Neural cell (in vitro differentiated cells): ENCODE data around the gene BRF1. TPM values are rescaled to one million over a fixed set of nuclear protein-coding genes. Genes with fewer than 3 reads are reported as not detected.

Experiments used
- H2AFZ ChIP-seq: fragments of 200-600, 300-800 bp; sonication (generic), shearing (Covaris generic); 2 replicates; pipeline ENCODE4 v1.6.0; 2014; ENCODE audit warnings: low read depth, mild to moderate bottlenecking, antibody characterized with exemption, low read length, moderate library complexity
- H3F3A ChIP-seq: fragments of 200-600 bp; shearing (Covaris generic); 2 replicates; pipeline ENCODE4 v1.6.1; 2016; ENCODE audit warnings: mild to moderate bottlenecking, moderate library complexity, mixed read lengths, antibody characterized with exemption, low read length; ENCODE audit not compliant: insufficient read depth, poor library complexity, severe bottlenecking
- H3K27ac ChIP-seq: fragments of 200-600, 300-800 bp; sonication (generic), shearing (Covaris generic); 2 replicates; pipeline ENCODE4 v1.5.1; 2014; ENCODE audit warnings: mild to moderate bottlenecking, low read length, moderate library complexity
- H3K27me3 ChIP-seq: fragments of 300-800, 200-600 bp; sonication (generic), shearing (Covaris generic); 2 replicates; pipeline ENCODE4 v1.6.0; 2014; ENCODE audit warnings: mild to moderate bottlenecking, low read depth, low read length, moderate library complexity; ENCODE audit not compliant: insufficient read depth
- H3K36me3 ChIP-seq: fragments of 300-800, 200-600 bp; sonication (generic), shearing (Covaris generic); 2 replicates; pipeline ENCODE4 v1.5.1; 2014; ENCODE audit warnings: mild to moderate bottlenecking, antibody characterized with exemption, low read length, moderate library complexity; ENCODE audit not compliant: insufficient read depth
- H3K4me2 ChIP-seq: fragments of 300-800, 200-600 bp; sonication (generic), shearing (Covaris generic); 2 replicates; pipeline ENCODE4 v1.6.0; 2014; ENCODE audit warnings: mild to moderate bottlenecking, low read length
- H3K4me3 ChIP-seq: fragments of 300-800, 200-600 bp; sonication (generic), shearing (Covaris generic); 2 replicates; pipeline ENCODE4 v1.5.1; 2014; ENCODE audit warnings: mild to moderate bottlenecking, low read length, moderate library complexity
- H3K79me2 ChIP-seq: fragments of 200-600 bp; shearing (Covaris generic); replicated peaks from 2 replicates; pipeline ENCODE4 v1.6.0; 2014; ENCODE audit warnings: mild to moderate bottlenecking, low read length, moderate library complexity; ENCODE audit not compliant: insufficient read depth
- H3K9ac ChIP-seq: fragments of 300-800, 200-600 bp; sonication (generic), shearing (Covaris generic); 2 replicates; pipeline ENCODE4 v1.6.1; 2016; ENCODE audit warnings: mild to moderate bottlenecking, low read length, mixed read lengths
- H3K9me2 ChIP-seq: fragments of 200-600 bp; shearing (Covaris generic); 2 replicates; pipeline ENCODE4 v1.6.1; 2016; ENCODE audit warnings: mild to moderate bottlenecking, low read length, mixed read lengths; ENCODE audit not compliant: insufficient read depth
- H3K9me3 ChIP-seq: fragments of 200-600, 300-800 bp; sonication (generic), shearing (Covaris generic); 2 replicates; pipeline ENCODE4 v1.6.1; 2016; ENCODE audit warnings: mild to moderate bottlenecking, mixed run types, low read length, moderate library complexity, mixed read lengths
- H4K20me1 ChIP-seq: fragments of 200-600 bp; shearing (Covaris generic); 2 replicates; pipeline ENCODE4 v1.6.1; 2016; ENCODE audit warnings: mild to moderate bottlenecking, mixed run types; ENCODE audit not compliant: insufficient read depth
- EP300 ChIP-seq: fragments of 450-650 bp; conservative IDR thresholded peaks from 2 replicates; pipeline ENCODE4 v1.6.1; 2014; ENCODE audit warnings: antibody characterized with exemption, mild to moderate bottlenecking, moderate library complexity; ENCODE audit not compliant: poor library complexity, severe bottlenecking
- EZH2 ChIP-seq: fragments of 200-600, 300-800 bp; shearing (Covaris generic), sonication (generic); IDR thresholded peaks from 2 replicates; pipeline ENCODE4 v1.6.1; 2014; ENCODE audit warnings: antibody characterized with exemption, low read length, borderline replicate concordance, mild to moderate bottlenecking; ENCODE audit not compliant: insufficient read depth, poor library complexity, severe bottlenecking
- MXI1 ChIP-seq: fragments of 450-650 bp; conservative IDR thresholded peaks from 2 replicates; pipeline ENCODE4 v1.6.1; 2014; ENCODE audit warnings: antibody characterized with exemption, mild to moderate bottlenecking; ENCODE audit not compliant: poor library complexity, severe bottlenecking
- POLR2AphosphoS5 ChIP-seq: IDR thresholded peaks from 2 replicates; pipeline ENCODE4 v1.6.1; 2012
- RAD21 ChIP-seq: fragments of 450-650 bp; conservative IDR thresholded peaks from 2 replicates; pipeline ENCODE4 v1.6.1; 2014; ENCODE audit warnings: antibody characterized with exemption, mild to moderate bottlenecking, moderate library complexity
- SMC3 ChIP-seq: fragments of 450-650 bp; conservative IDR thresholded peaks from 2 replicates; pipeline ENCODE4 v1.6.1; 2014; ENCODE audit warnings: antibody characterized with exemption, mild to moderate bottlenecking, moderate library complexity; ENCODE audit not compliant: poor library complexity
- TAF1 ChIP-seq: IDR thresholded peaks from 2 replicates; pipeline ENCODE4 v1.6.1; 2012; ENCODE audit warnings: low read depth
- polyA plus RNA-seq: library from polyadenylated mRNA; depleted of rRNA; stranded (reverse); fragments of >200 nt; gene quantifications from 2 replicates; pipeline ENCODE4 v1.2.3, GENCODE V29; 2014
- TF ChIP-seq, protein P1 (sequence below): IDR thresholded peaks from 2 replicates; pipeline ENCODE4 v1.6.1; 2012; ENCODE audit warnings: borderline replicate concordance
- TF ChIP-seq, protein P2 (sequence below): fragments of 450-650 bp; IDR thresholded peaks from 2 replicates; pipeline ENCODE4 v1.5.1; 2014; ENCODE audit warnings: antibody characterized with exemption, mild to moderate bottlenecking, moderate library complexity; ENCODE audit not compliant: poor library complexity, severe bottlenecking

The BRF1 gene
- polyA plus RNA-seq, 1 donor from 2014 or later, result 69.4 TPM

DNA sequence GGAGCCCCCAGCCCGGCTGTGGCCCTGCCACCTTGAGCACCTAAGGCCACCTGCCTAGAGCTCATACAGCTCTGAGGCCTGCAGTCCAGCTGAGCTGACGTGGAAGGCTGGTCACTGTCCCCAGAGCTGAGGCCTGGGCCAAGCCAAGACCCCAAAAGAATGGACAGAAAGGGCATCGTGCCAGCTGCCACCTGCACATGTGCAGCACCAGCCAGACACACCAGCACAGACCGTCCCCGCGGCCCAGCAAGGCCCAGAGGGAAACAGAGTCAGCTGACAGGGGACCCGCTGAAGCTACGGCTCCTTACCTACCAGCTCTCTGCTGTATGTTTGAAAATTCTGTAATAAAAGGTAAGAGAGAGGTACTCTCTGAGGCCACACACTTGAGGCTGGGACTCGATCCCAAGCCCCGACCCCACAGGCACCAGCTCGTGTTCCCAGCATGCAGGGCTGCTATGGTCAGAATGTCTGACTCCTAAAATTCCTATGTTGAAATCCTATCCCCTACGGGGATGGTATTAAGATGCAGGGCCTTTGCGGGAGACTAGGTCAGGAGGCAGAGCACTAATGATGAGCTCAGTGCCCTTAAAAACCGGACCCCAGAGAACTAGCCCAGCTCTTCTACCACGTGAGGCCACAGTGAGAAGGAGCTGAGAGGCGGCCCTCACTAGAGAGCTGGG lies 25.4 kb downstream of the BRF1 start:
- H3K9me3 ChIP-seq, result no peaks in the 10 kb centered on the region
- H4K20me1 ChIP-seq, result no peaks in the 10 kb centered on the region

DNA sequence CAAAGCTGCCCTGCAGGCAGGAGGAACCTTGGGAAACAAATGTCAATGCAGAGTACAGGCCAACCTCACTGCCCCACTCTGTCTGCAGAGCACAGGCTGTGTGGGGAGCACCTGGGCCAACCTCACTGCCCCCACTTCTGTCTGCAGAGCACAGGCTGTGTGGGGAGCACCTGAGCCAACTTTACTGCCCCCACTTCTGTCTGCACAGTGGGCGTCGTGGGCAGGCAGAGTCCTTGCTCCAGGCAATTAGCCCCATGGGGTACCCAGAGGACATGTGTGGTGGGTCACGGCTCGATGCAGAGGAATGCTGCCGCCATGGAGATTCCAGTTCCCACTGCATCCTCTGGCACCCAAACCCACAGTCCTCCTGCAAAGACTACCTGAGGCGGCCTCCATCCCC lies 26.2 kb downstream of the BRF1 start:
- H3K4me3 ChIP-seq, result no peak overlapping the region
- H3K27me3 ChIP-seq, result no peaks in the 10 kb centered on the region
- peaks cover 7% of the 10 kb centered on the region for H3K79me2 ChIP-seq
- no peak overlapping the region for H3K4me2 ChIP-seq
- no peak overlapping the region for H3K27ac ChIP-seq
- no peaks in the 10 kb centered on the region for H3F3A ChIP-seq
- H2AFZ ChIP-seq, result no peak overlapping the region
- H3K9me3 ChIP-seq, result no peaks in the 10 kb centered on the region
- no peak overlapping the region for H3K9ac ChIP-seq
- no peaks in the 10 kb centered on the region for H4K20me1 ChIP-seq
- no peaks in the 10 kb centered on the region for H3K36me3 ChIP-seq
- H3K9me2 ChIP-seq, result no peaks in the 10 kb centered on the region
- TF ChIP-seq POLR2AphosphoS5 (no peak), EZH2 (no peak), MXI1 (no peak), RAD21 (no peak), EP300 (no peak), SMC3 (no peak), TAF1 (no peak)
- TF ChIP-seq, protein P1, sequence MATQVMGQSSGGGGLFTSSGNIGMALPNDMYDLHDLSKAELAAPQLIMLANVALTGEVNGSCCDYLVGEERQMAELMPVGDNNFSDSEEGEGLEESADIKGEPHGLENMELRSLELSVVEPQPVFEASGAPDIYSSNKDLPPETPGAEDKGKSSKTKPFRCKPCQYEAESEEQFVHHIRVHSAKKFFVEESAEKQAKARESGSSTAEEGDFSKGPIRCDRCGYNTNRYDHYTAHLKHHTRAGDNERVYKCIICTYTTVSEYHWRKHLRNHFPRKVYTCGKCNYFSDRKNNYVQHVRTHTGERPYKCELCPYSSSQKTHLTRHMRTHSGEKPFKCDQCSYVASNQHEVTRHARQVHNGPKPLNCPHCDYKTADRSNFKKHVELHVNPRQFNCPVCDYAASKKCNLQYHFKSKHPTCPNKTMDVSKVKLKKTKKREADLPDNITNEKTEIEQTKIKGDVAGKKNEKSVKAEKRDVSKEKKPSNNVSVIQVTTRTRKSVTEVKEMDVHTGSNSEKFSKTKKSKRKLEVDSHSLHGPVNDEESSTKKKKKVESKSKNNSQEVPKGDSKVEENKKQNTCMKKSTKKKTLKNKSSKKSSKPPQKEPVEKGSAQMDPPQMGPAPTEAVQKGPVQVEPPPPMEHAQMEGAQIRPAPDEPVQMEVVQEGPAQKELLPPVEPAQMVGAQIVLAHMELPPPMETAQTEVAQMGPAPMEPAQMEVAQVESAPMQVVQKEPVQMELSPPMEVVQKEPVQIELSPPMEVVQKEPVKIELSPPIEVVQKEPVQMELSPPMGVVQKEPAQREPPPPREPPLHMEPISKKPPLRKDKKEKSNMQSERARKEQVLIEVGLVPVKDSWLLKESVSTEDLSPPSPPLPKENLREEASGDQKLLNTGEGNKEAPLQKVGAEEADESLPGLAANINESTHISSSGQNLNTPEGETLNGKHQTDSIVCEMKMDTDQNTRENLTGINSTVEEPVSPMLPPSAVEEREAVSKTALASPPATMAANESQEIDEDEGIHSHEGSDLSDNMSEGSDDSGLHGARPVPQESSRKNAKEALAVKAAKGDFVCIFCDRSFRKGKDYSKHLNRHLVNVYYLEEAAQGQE, result no peak
- TF ChIP-seq, protein P2, sequence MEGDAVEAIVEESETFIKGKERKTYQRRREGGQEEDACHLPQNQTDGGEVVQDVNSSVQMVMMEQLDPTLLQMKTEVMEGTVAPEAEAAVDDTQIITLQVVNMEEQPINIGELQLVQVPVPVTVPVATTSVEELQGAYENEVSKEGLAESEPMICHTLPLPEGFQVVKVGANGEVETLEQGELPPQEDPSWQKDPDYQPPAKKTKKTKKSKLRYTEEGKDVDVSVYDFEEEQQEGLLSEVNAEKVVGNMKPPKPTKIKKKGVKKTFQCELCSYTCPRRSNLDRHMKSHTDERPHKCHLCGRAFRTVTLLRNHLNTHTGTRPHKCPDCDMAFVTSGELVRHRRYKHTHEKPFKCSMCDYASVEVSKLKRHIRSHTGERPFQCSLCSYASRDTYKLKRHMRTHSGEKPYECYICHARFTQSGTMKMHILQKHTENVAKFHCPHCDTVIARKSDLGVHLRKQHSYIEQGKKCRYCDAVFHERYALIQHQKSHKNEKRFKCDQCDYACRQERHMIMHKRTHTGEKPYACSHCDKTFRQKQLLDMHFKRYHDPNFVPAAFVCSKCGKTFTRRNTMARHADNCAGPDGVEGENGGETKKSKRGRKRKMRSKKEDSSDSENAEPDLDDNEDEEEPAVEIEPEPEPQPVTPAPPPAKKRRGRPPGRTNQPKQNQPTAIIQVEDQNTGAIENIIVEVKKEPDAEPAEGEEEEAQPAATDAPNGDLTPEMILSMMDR, result no peak

More for the DNA sequence above, 25.4 kb downstream of the BRF1 start:
- peaks cover 7% of the 10 kb centered on the region for H3K79me2 ChIP-seq
- no peaks in the 10 kb centered on the region for H3F3A ChIP-seq
- TF ChIP-seq MXI1 (no peak), EP300 (no peak), SMC3 (no peak), TAF1 (no peak), EZH2 (no peak), RAD21 (no peak), POLR2AphosphoS5 (no peak)
- TF ChIP-seq, protein P1, result no peak
- TF ChIP-seq, protein P2, result no peak
- no peak overlapping the region for H3K4me3 ChIP-seq
- H3K9me2 ChIP-seq, result no peaks in the 10 kb centered on the region
- H2AFZ ChIP-seq, result no peak overlapping the region
- no peaks in the 10 kb centered on the region for H3K36me3 ChIP-seq
- no peak overlapping the region for H3K9ac ChIP-seq
- no peak overlapping the region for H3K27ac ChIP-seq
- H3K4me2 ChIP-seq, result no peak overlapping the region
- no peaks in the 10 kb centered on the region for H3K27me3 ChIP-seq
